Natural killer cell (primary cell): ENCODE results near the gene HNRNPA1L2. TPM values are rescaled to one million over a fixed set of nuclear protein-coding genes. Genes with fewer than 3 reads are reported as not detected.
A peak's percentile ranks its signal among the peaks of the same experiment; 100 is the strongest.

Source experiments
- ATAC-seq, 3 donors: fragments of 150-1000 bp in 2 of 3; fragments of 200-7000 bp in 1 of 3; cut with Tn5 transposase; 1 replicate in 1 of 3; 2 replicates in 2 of 3; pipeline ENCODE4 v1.10.0; 2021; ENCODE audit warnings: mild to moderate bottlenecking in 2 of 3, moderate library complexity in 2 of 3
- DNase-seq, 2 donors: peaks; one replicate each; pipeline versions ENCODE4 v3.0.0 to v3.0.0-alpha.2; 2013 to 2021; ENCODE audit warnings: mixed read lengths in 1 of 2
- H3K27ac ChIP-seq: one replicate; pipeline ENCODE4 v1.5.1; 2013; ENCODE audit warnings: mild to moderate bottlenecking, low read length
- H3K27me3 ChIP-seq: one replicate; pipeline ENCODE4 v1.6.1; 2013; ENCODE audit warnings: low read length; ENCODE audit not compliant: control insufficient read depth, insufficient read depth
- H3K36me3 ChIP-seq: one replicate; pipeline ENCODE4 v1.6.1; 2013; ENCODE audit warnings: low read length; ENCODE audit not compliant: control insufficient read depth, insufficient read depth
- H3K4me1 ChIP-seq: one replicate; pipeline ENCODE4 v1.6.1; 2013; ENCODE audit warnings: low read length; ENCODE audit not compliant: control insufficient read depth, insufficient read depth
- H3K4me3 ChIP-seq: one replicate; pipeline ENCODE4 v1.5.1; 2013; ENCODE audit warnings: low read length
- H3K9me3 ChIP-seq: one replicate; pipeline ENCODE4 v1.6.1; 2013; ENCODE audit warnings: low read length; ENCODE audit not compliant: control insufficient read depth, insufficient read depth
- H3K27ac Mint-ChIP-seq, 2 donors: one replicate each; pipeline ENCODE4 v1.8.0; 2022; ENCODE audit warnings: mild to moderate bottlenecking in 2 of 2, mixed read lengths in 2 of 2, moderate library complexity in 1 of 2
- H3K27me3 Mint-ChIP-seq, 2 donors: one replicate each; pipeline ENCODE4 v1.8.0; 2022; ENCODE audit warnings: low read depth in 2 of 2, mixed read lengths in 2 of 2
- H3K36me3 Mint-ChIP-seq: one replicate; pipeline ENCODE4 v1.8.0; 2022; ENCODE audit warnings: mixed read lengths
- H3K4me1 Mint-ChIP-seq, 2 donors: one replicate each; pipeline ENCODE4 v1.8.0; 2022; ENCODE audit warnings: mixed read lengths in 2 of 2
- H3K4me3 Mint-ChIP-seq: one replicate; pipeline ENCODE4 v1.8.0; 2022; ENCODE audit warnings: mild to moderate bottlenecking, moderate library complexity, mixed read lengths
- H3K9me3 Mint-ChIP-seq, 2 donors: one replicate each; pipeline ENCODE4 v1.8.0; 2022; ENCODE audit warnings: mixed read lengths in 2 of 2
- CTCF ChIP-seq: fragments of 200-600 bp; IDR thresholded peaks from one replicate; pipeline ENCODE4 v1.8.0; 2022; ENCODE audit warnings: antibody characterized with exemption
- WGBS: methylation state at CpG from one replicate; pipeline ENCODE4 v1.1.7; 2013; ENCODE audit warnings: missing lambda C conversion rate; ENCODE audit not compliant: insufficient coverage; 5-methylcytosine and 5-hydroxymethylcytosine counted together
- intact Hi-C: fragments of 100-400 bp; cut with micrococcal nuclease; formaldehyde crosslinking; loops from one replicate; pipeline ENCODE4 v1.14.2; 2022
- total RNA-seq, 4 donors: library from RNA; stranded (reverse); fragments of 120-200 nt in 1 of 4; gene quantifications; one replicate each; pipeline versions ENCODE4 v1.2.3 to v1.2.4, GENCODE V29; 2013 to 2022

HNRNPA1L2 gene
- total RNA-seq, 3 donors from 2014 or later (not counting 1 experiment from before 2014, with no cell fraction given) = 11.9 to 16.2 (median 15.4) TPM

GRCh38 chr13:52651897-52652195 lies 9.6 kb downstream of the HNRNPA1L2 start:
- 0% methylated on average over 7 of the region's 7 CpGs for WGBS
- Mint-ChIP-seq H3K27me3 (no peaks in the 10 kb centered on the region), H3K9me3 (no peaks in the 10 kb centered on the region), H3K27ac (no peak overlapping the region), H3K36me3 (no peaks in the 10 kb centered on the region), H3K4me1 (peaks cover 8 to 14% of the 10 kb centered on the region in 2 donors), H3K4me3 (no peak overlapping the region)
- Histone ChIP-seq H3K4me1 (peaks cover 5% of the 10 kb centered on the region), H3K36me3 (peaks cover 2% of the 10 kb centered on the region), H3K27me3 (no peaks in the 10 kb centered on the region), H3K27ac (peak overlapping the region; percentile 88), H3K4me3 (peak overlapping the region; percentile 57), H3K9me3 (no peaks in the 10 kb centered on the region)
- intact Hi-C loops = loop anchor here (5.0 kb wide), 3 partner anchors 35 to 1200 kb away; partner anchors contain the start of genes INTS6 and VPS36
- no peak for ATAC-seq
- TF ChIP-seq CTCF = no peak
- DNase-seq = no peak

GRCh38 chr13:52652196-52652979 lies 10.2 kb downstream of the HNRNPA1L2 start, which contains the start of gene SUGT1:
TSS of gene SUGT1 (plus strand) at chr13:52652836. CDS start at chr13:52652921, 85 bp downstream.
- TF ChIP-seq CTCF = peak; percentile 57
- Mint-ChIP-seq H3K4me3 (no peak within 1 kb of the TSS), H3K27me3 (no peaks in the 10 kb centered on the region), H3K36me3 (no peaks in the 10 kb centered on the region), H3K9me3 (no peaks in the 10 kb centered on the region), H3K4me1 (peaks cover 8 to 14% of the 10 kb centered on the region in 2 donors), H3K27ac (no peak within 1 kb of the TSS)
- ATAC-seq (peak; percentile 87 to 97 (median 91)), DNase-seq (peak; percentile 82 to 98)
- under 1% methylated on average over 61 of the region's 61 CpGs for WGBS
- peaks cover 5% of the 10 kb centered on the region for H3K4me1 ChIP-seq
- peak within 1 kb of the TSS; percentile 57 for H3K4me3 ChIP-seq
- peak within 1 kb of the TSS; percentile 88 for H3K27ac ChIP-seq
- H3K36me3 ChIP-seq = peaks cover 2% of the 10 kb centered on the region
- no peaks in the 10 kb centered on the region for H3K9me3 ChIP-seq
- intact Hi-C loops = loop anchor here (5.0 kb wide), 3 partner anchors 35 to 1200 kb away; partner anchors contain the start of genes INTS6 and VPS36
- no peaks in the 10 kb centered on the region for H3K27me3 ChIP-seq

GRCh38 chr13:52652980-52653303 lies 10.7 kb downstream of the HNRNPA1L2 start:
- Histone ChIP-seq H3K4me3 (peak overlapping the region; percentile 57), H3K36me3 (peaks cover 3% of the 10 kb centered on the region), H3K9me3 (no peaks in the 10 kb centered on the region), H3K27ac (peak overlapping the region; percentile 88), H3K27me3 (no peaks in the 10 kb centered on the region), H3K4me1 (peaks cover 5% of the 10 kb centered on the region)
- H3K4me3 Mint-ChIP-seq = no peak overlapping the region
- ATAC-seq = peak; percentile 26 to 46 (median 39)
- peak; percentile 36 for TF ChIP-seq CTCF
- DNase-seq = no peak
- intact Hi-C loops = loop anchor here (5.0 kb wide), 3 partner anchors 36 to 1201 kb away; partner anchors contain the start of genes INTS6 and VPS36
- H3K27me3 Mint-ChIP-seq = no peaks in the 10 kb centered on the region
- 0% methylated on average over 18 of the region's 18 CpGs for WGBS
- H3K27ac Mint-ChIP-seq = no peak overlapping the region
- no peaks in the 10 kb centered on the region for H3K36me3 Mint-ChIP-seq
- H3K4me1 Mint-ChIP-seq = peaks cover 8 to 14% of the 10 kb centered on the region in 2 donors
- no peaks in the 10 kb centered on the region for H3K9me3 Mint-ChIP-seq
